ENCODE results near the gene USP30.

- no peak for TF ChIP-seq CTCF (IDR thresholded peaks at IDR 0.05)
- no peak for TF ChIP-seq POLR2A (IDR thresholded peaks at IDR 0.05)
These were observed 6.4 kb downstream of the USP30 start for GRCh38 chr12:109058773-109059172.
